OCI-LY7 (cell line): Measurements from ENCODE around the gene PSENEN.

Source experiments
- CTCF ChIP-seq: fragments of 200-600 bp; sonication (generic); conservative IDR thresholded peaks from 2 replicates; pipeline ENCODE4 v1.5.1; 2014; ENCODE audit warnings: mild to moderate bottlenecking, antibody characterized with exemption, low read length, moderate library complexity, mixed read lengths
- EZH2phosphoT487 ChIP-seq: fragments of 200-600 bp; sonication (generic); IDR thresholded peaks from 2 replicates; pipeline ENCODE4 v1.6.1; 2018; ENCODE audit warnings: low read depth, borderline replicate concordance, mild to moderate bottlenecking, mixed run types, antibody characterized with exemption, low read length, moderate library complexity, mixed read lengths

- TF ChIP-seq CTCF (no peak), EZH2phosphoT487 (no peak)
Measured at GRCh38 chr19:35733180-35734125, 12.0 kb upstream of the PSENEN start.
